GM23338 (cell line): Measurements from ENCODE around the gene RPS15.

Source experiments
- CTCF ChIP-seq, 2 experiments: fragments of 200-600 bp in 1 of 2; sonication (generic) in 1 of 2; conservative IDR thresholded peaks; 2 replicates each; pipeline versions ENCODE4 v1.5.1 to v1.6.1; 2016 to 2017; ENCODE audit warnings: antibody characterized with exemption in 2 of 2, low read depth in 2 of 2, mild to moderate bottlenecking in 2 of 2, moderate library complexity in 1 of 2
- EZH2 ChIP-seq: fragments of 200-600 bp; sonication (generic); IDR thresholded peaks from one replicate; pipeline ENCODE4 v1.8.0; 2017; ENCODE audit warnings: antibody characterized with exemption, mild to moderate bottlenecking, low read depth; ENCODE audit not compliant: unreplicated experiment
- EZH2phosphoT487 ChIP-seq: fragments of 200-600 bp; sonication (generic); IDR thresholded peaks from one replicate; pipeline ENCODE4 v1.8.1; 2018; ENCODE audit warnings: antibody characterized with exemption; ENCODE audit not compliant: unreplicated experiment

- no peak for TF ChIP-seq EZH2
- no peak for TF ChIP-seq CTCF (conservative IDR thresholded peaks at IDR 0.05; ENCODE audit: low read depth in 2 of 2)
- no peak for TF ChIP-seq EZH2phosphoT487
Measured at GRCh38 chr19:1408300-1409203, 29.6 kb upstream of the RPS15 start.
